HG03039 (cell line): ENCODE results near the gene ARID5A.

Experiments used
- ATAC-seq: cut with Tn5 transposase; IDR thresholded peaks from one replicate; pipeline ENCODE4 v1.9.1; 2021; ENCODE audit warnings: mild to moderate bottlenecking, moderate library complexity; ENCODE audit not compliant: unreplicated experiment

ARID5A gene

DNA sequence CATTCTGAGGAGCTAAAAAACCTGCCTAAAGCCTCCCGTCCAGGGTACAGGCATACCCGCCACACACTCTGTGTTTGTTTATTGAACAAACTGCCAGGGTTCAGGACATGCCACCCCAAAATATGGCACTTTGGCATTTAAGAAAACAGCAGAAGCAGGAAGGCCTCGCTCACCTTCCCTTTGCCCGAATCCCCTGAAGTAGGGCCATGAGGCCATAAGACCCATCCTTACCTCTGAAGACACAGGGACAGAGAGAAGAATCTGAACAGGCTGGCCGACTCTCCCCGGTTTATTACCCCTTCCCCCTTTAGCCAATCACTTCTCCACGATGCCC is 29.7 kb upstream of the ARID5A start:
- ATAC-seq = no peak

DNA sequence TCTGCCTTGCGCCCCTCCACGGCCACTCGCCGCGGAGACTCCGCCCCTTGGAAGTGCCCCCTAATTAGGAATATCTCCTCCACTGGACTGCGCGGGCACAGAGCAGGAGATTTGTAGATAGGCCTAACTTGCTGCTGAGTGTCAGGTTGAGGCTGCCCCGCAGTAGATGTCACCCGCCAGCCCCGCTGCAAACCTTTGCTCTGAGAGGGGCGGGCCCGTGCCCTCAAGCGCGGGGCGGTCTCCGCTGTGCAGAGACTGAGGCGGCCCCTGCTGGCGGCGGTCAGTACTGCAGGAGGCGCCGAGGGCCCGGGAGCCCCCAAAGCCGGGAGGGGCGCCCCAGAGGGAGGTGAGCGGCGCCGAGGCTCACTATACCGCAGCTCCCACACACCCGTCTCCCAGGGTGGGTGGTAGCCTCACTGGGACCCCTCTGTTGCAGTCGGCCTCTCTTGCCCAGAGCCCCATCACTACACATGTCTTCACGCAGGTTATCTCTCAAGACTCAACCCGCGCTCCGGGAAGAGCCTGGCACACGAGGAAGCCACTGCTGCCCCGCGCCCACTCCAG is 28.5 kb upstream of the ARID5A start:
- ATAC-seq = no peak

DNA sequence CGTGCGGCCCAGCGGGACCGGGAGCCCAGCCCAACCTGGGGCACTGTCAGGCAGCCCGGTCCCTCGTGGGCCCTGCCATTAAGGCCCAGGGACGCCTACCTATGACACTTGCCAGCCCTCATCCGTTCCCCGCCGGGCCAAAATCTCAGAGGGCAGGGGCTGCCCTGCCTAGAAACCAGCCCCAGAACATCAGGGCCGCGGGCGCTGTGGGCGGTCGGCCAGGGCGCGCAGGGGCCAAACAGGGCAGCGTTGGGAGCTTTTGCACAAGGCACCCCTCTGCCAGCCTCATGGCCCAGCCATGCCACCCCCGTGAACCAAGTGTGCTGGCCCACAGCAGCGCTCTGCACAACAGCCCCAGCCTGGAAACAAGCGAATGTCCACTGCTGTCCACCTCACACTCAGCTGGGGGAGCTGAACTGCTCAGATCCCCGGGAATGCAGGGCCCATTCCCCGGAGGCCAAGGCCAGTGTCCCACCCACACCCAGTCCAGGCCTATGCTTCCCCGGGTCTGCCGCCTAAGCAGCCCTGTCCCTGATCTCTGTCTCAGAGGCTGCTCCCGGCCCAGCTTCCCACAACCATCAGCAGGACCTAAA is 27.9 kb upstream of the ARID5A start:
- no peak for ATAC-seq

- no peak for ATAC-seq
Observed at GRCh38 chr2:96509114-96509846, 27.3 kb upstream of the ARID5A start.

GRCh38 chr2:96509847-96510230 is 26.7 kb upstream of the ARID5A start:
- no peak for ATAC-seq

- no peak for ATAC-seq
Observed at GRCh38 chr2:96510931-96511595, 25.5 kb upstream of the ARID5A start.

DNA sequence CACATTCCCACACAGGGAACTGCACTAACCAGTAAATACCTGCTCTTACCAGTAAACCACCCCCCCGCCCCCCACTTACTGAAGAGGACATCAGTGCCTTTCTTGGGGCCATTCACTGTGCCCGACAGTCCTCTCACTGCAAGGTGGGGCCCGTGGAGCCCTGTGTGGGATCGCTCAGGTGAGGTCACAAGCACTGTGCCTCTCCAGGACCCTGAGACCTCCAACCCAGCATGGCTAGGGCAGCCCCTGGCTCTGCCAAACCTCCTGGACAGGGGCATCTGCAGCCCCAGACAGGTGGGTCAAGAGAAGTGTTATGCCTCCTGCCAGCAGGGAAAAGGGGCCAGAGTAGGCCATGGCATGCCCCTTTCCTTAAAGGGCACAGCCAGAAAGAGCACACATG is 24.7 kb upstream of the ARID5A start:
- no peak for ATAC-seq

- no peak for ATAC-seq
Observed at GRCh38 chr2:96512341-96512740, 24.2 kb upstream of the ARID5A start.

- no peak for ATAC-seq
Observed at GRCh38 chr2:96514521-96514920, 22.0 kb upstream of the ARID5A start.

DNA sequence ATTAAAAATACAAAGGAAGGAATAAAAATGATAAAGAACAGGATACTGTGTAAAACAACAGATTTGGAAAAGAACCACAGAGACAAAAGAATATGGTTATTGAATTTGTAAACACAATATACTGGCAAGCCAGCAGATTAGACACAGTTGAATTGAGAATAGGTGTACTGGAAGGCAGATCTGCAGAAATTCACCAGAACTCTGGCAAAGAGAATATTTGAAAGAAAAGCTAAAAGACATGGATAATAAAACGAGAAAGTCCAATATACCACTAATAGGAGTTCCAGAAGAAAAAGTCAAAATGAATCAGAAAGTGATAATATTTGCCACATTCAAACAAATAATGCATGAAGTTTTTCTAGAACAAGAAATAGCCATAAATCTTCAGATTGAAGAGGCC is 19.5 kb upstream of the ARID5A start:
- no peak for ATAC-seq

GRCh38 chr2:96520231-96520630 is 16.3 kb upstream of the ARID5A start:
- ATAC-seq = no peak

- no peak for ATAC-seq
Observed at GRCh38 chr2:96520697-96521096, 15.9 kb upstream of the ARID5A start.

DNA sequence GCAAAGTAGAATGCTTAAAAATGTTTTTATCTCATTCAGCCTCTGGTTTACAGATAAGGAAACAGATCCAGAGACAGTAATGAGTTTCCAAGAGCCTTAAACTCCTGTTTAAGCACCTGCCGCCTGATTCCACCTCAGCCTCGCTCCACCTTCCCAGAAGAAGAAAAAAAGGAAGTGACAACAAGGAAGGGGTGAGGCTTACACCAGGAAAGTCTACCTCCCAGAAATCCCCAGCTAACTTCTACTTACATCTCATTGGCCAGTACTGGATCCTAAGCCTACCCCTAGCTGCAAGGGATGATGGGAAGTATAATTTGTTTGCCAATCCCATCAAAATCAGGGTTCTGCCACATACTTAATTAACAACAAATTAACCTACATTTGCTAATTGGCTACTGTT is 15.3 kb upstream of the ARID5A start:
- no peak for ATAC-seq

DNA sequence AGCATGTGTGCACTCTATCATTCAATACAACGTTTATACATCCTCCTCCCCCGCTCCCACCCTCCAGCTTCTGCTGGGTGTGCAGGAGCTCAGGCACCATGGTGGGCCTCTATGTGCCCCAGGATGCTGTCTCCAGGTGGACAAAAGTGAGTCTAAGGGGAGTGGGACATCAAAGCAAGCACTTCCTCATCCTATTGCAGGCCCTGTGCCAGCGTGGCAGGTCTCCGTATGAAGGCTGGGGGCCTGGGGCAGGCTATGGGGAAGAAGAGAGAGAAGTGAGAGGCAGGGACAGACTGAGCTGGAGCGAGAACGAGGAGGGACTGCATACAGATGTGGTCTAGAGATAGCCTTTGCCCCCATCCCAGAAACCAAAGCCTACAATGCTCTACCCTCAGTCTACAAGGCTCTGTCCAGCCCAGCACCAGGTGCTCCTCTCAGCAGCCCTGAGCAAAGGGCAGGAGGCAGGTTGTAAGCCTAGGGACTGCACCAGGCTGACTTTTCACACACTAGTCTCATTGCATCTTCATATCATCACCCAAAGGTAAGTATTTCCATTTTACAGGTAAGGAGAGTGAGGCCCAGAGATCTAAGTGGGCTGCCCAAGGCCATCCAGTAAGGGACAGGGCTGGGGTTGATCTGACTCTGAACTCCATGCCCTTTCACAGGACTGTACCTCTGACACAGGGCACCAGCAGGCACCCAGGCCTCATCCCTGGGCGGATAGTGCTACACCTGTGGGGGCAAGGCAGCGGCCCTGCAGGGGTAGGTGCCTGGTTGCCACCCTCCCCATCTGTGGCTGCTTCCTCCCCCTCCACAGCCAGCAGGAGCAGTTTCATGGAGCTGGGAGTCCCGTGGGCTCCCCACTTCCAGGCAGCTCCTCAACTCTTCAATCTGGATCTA is 14.0 kb upstream of the ARID5A start:
- no peak for ATAC-seq

- no peak for ATAC-seq
Observed at GRCh38 chr2:96523659-96524481, 12.7 kb upstream of the ARID5A start.

- no peak for ATAC-seq
Observed at GRCh38 chr2:96524482-96525210, 11.9 kb upstream of the ARID5A start.

DNA sequence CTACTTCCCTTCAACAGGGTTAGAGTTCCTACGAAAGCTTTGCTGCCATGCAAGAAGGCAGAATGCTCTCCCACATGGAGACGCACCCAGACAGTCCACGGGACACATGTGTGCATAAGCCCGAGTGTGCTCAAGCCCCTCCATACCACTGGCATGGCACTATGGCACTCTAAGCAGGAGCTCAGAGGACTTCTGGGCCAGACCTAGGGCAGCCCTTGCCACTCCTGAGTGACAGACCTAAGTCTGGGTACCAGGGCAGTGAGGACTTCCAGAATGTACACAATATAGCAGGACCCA is 11.4 kb upstream of the ARID5A start:
- no peak for ATAC-seq

GRCh38 chr2:96526101-96526591 is 10.4 kb upstream of the ARID5A start:
- ATAC-seq = no peak

DNA sequence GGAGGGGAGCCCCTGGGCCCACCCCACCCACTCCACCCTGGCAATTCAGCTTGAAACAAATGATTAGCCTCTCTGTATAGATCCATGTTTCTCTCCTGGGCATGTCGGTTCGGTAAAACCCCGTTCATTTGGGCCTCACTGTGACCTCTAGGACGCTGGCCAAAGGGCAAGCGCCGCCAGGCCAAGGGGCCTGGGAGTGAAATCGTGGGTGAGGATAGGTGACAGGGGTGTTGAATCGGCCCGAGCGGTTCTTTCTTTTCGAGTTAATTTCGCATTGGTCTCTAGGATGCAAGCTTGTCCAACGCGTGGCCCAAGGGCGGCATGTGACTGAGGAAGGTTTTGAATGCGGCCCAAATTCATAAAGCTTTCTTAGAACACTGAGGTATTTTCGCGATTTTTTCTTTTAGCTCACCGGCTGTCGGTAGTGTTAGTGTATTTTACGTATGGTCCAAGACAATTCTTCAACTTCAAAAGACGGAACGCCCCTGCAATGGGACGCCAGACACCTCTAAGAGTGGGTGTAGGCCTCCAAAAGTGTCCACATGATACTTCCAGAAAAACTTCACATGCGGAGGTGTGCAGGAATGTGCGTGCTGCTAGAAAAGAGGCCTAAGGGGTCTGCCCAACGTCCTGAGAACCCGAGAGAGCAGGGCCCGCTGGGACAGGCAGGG is 9.8 kb upstream of the ARID5A start:
- ATAC-seq = no peak
